Endothelial cell of umbilical vein (primary cell): Measurements from ENCODE around the gene TTLL11.

ENCODE experiments used
- CTCF ChIP-seq, 2 donors: IDR thresholded peaks; 1 replicate in 1 of 2; 2 replicates in 1 of 2; pipeline ENCODE4 v1.5.1; 2011; ENCODE audit warnings: low read length in 2 of 2, mild to moderate bottlenecking in 2 of 2, moderate library complexity in 2 of 2, control low read depth in 1 of 2, inconsistent platforms in 1 of 2, low read depth in 1 of 2; ENCODE audit not compliant: insufficient read depth in 1 of 2; ENCODE audit errors: extremely low read depth in 1 of 2
- EZH2 ChIP-seq: IDR thresholded peaks from 2 replicates; pipeline ENCODE4 v1.6.1; 2012; ENCODE audit warnings: borderline replicate concordance, low read depth, mild to moderate bottlenecking, moderate library complexity, low read length, inconsistent platforms; ENCODE audit not compliant: severe bottlenecking
- FOS ChIP-seq: IDR thresholded peaks from 2 replicates; pipeline ENCODE4 v1.6.1; 2011; ENCODE audit warnings: mild to moderate bottlenecking, low read length, moderate library complexity, borderline replicate concordance; ENCODE audit not compliant: insufficient read depth
- MYC ChIP-seq: IDR thresholded peaks from one replicate; pipeline ENCODE4 v1.6.1; 2011; ENCODE audit warnings: mild to moderate bottlenecking, low read depth, low read length
- POLR2A ChIP-seq: IDR thresholded peaks from 2 replicates; pipeline ENCODE4 v1.6.1; 2012; ENCODE audit warnings: low read depth, mild to moderate bottlenecking, control low read depth, low read length
- POLR2AphosphoS5 ChIP-seq: IDR thresholded peaks from 2 replicates; pipeline ENCODE4 v1.6.1; 2012; ENCODE audit warnings: low read depth, mild to moderate bottlenecking, control low read depth, low read length, moderate library complexity; ENCODE audit not compliant: insufficient read depth

- TF ChIP-seq CTCF (IDR thresholded peaks at IDR 0.05; ENCODE audit: extremely low read depth in 1 of 2, insufficient read depth in 1 of 2, low read depth in 1 of 2, low read length in 2 of 2): no peak
- TF ChIP-seq POLR2A: no peak
- no peak for TF ChIP-seq EZH2
- TF ChIP-seq POLR2AphosphoS5: no peak
- TF ChIP-seq MYC: no peak
- no peak for TF ChIP-seq FOS
These were observed 95.3 kb downstream of the TTLL11 start for GRCh38 chr9:121997791-121998190.
